ENCODE data around the gene DYNLT2B.
A peak's percentile ranks its signal among the peaks of the same experiment; 100 is the strongest.
"Not testable (repeated sequence)": the region's sequence is repeated elsewhere in the genome, so short reads cannot be mapped to it uniquely, and the experiment has no call there.

The DYNLT2B gene

GRCh38 chr3:196332168-196332567 lies 14.1 kb upstream of the DYNLT2B start:
- H3K4me3 ChIP-seq (replicated peaks; ENCODE audit: low read depth, low read length): no peak overlapping the region
- no peak for TF ChIP-seq CTCF (IDR thresholded peaks at IDR 0.05; ENCODE audit: low read depth, low read length, missing control alignments)
- DNase-seq (ENCODE audit: extremely low read depth, low read depth): no peak

GRCh38 chr3:196327405-196327804 lies 9.4 kb upstream of the DYNLT2B start:
- H3K4me3 ChIP-seq (replicated peaks; ENCODE audit: low read depth, low read length): no peak overlapping the region
- DNase-seq (ENCODE audit: extremely low read depth, low read depth): no peak
- no peak for TF ChIP-seq CTCF (IDR thresholded peaks at IDR 0.05; ENCODE audit: low read depth, low read length, missing control alignments)

GRCh38 chr3:196326936-196327335 lies 8.9 kb upstream of the DYNLT2B start:
- TF ChIP-seq CTCF (IDR thresholded peaks at IDR 0.05; ENCODE audit: low read depth, low read length, missing control alignments): no peak
- no peak for DNase-seq (ENCODE audit: extremely low read depth, low read depth)
- no peak overlapping the region for H3K4me3 ChIP-seq (replicated peaks; ENCODE audit: low read depth, low read length)

- no peak overlapping the region for H3K4me3 ChIP-seq (replicated peaks; ENCODE audit: low read depth, low read length)
- TF ChIP-seq CTCF (IDR thresholded peaks at IDR 0.05; ENCODE audit: low read depth, low read length, missing control alignments): peak; percentile 37
- DNase-seq (ENCODE audit: extremely low read depth, low read depth): no peak
These were observed 5.7 kb upstream of the DYNLT2B start for GRCh38 chr3:196323691-196324090.

- no peak for TF ChIP-seq CTCF (IDR thresholded peaks at IDR 0.05; ENCODE audit: low read depth, low read length, missing control alignments)
- H3K4me3 ChIP-seq (replicated peaks; ENCODE audit: low read depth, low read length): no peak overlapping the region
- DNase-seq (ENCODE audit: extremely low read depth, low read depth): no peak
These were observed 5.0 kb upstream of the DYNLT2B start for GRCh38 chr3:196323016-196323415.

- no peak for TF ChIP-seq CTCF (IDR thresholded peaks at IDR 0.05; ENCODE audit: low read depth, low read length, missing control alignments)
- DNase-seq (ENCODE audit: extremely low read depth, low read depth): no peak
These were observed 3.1 kb upstream of the DYNLT2B start for GRCh38 chr3:196321162-196321561.

GRCh38 chr3:196320137-196320536 lies 2.1 kb upstream of the DYNLT2B start:
- no peak for TF ChIP-seq CTCF (IDR thresholded peaks at IDR 0.05; ENCODE audit: low read depth, low read length, missing control alignments)
- DNase-seq (ENCODE audit: extremely low read depth, low read depth): no peak
- H3K4me3 ChIP-seq (replicated peaks; ENCODE audit: low read depth, low read length): no peak overlapping the region

More at GRCh38 chr3:196321162-196321561, 3.1 kb upstream of the DYNLT2B start:
- no peak overlapping the region for H3K4me3 ChIP-seq (replicated peaks; ENCODE audit: low read depth, low read length)

- H3K4me3 ChIP-seq (replicated peaks; ENCODE audit: low read depth, low read length): peak overlapping the region; percentile 69
- DNase-seq (ENCODE audit: extremely low read depth, low read depth): not testable (repeated sequence)
These were observed 997 bp downstream of the DYNLT2B start for GRCh38 chr3:196316799-196317686.
